ENCODE results near the gene EEF2KMT. TPM values are rescaled to one million over a fixed set of nuclear protein-coding genes. Genes with fewer than 3 reads are reported as not detected.

Gene EEF2KMT
- total and polyA plus RNA-seq, 2 donors (not counting 3 experiments of a cell fraction or from before 2014, with no cell fraction given): 13.9 to 15.5 TPM

DNA sequence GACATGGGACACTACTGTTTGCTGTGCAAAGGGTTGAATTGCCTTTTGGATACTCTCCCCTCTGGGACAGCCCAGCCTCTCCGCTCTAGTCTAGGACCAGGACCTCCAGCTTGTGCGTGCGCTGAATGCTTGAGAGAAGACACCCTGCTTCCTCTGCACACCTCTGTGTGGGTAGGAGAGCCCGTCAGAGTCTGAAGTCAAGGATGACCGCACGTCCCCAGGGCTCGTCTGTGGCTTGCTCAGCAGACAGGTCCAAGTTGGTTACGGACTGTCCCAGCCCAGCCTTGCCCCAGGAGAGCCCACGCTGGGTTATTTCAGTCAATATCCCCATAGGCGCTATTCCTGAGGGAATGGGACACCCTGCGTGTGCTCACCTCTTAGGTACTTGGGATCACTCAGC, 35.5 kb downstream of the EEF2KMT start:
- no peaks in the 10 kb centered on the region for H3K9me3 ChIP-seq (replicated peaks; ENCODE audit: control insufficient read depth, insufficient read depth, low read length)
- ChIA-PET POLR2A (no interaction called here), CTCF (no interaction called here)
- H4K20me1 ChIP-seq (replicated peaks; ENCODE audit: control insufficient read depth, extremely low read depth, insufficient read depth, low read length): no peaks in the 10 kb centered on the region
- H3K27ac ChIP-seq (ENCODE audit: insufficient read depth, low read depth, low read length): no peak overlapping the region
- BruUV-seq (replicated peaks): no TSS peak
- dilution Hi-C loops (cut with MboI; ENCODE audit: extremely low pct_ligation_motif_present, low sequenced_read_pairs): no loop called here
- no peak overlapping the region for H3K9ac ChIP-seq (replicated peaks; ENCODE audit: extremely low read depth, insufficient read depth, low read length)
- intact Hi-C loops (cut with micrococcal nuclease): no loop called here
- no peaks in the 10 kb centered on the region for H3K79me2 ChIP-seq (ENCODE audit: control insufficient read depth, insufficient read depth, low read length)
- TF ChIP-seq EZH2 (IDR thresholded peaks at IDR 0.05; ENCODE audit: borderline replicate concordance, low read depth, low read length, severe bottlenecking) (no peak), MYC (IDR thresholded peaks at IDR 0.05; ENCODE audit: low read depth, low read length) (no peak), JUN (IDR thresholded peaks at IDR 0.05; ENCODE audit: borderline replicate concordance, insufficient read depth, insufficient read length, low read depth) (no peak), POLR2AphosphoS5 (IDR thresholded peaks at IDR 0.05; ENCODE audit: insufficient read depth, low read depth, low read length) (no peak), GATA2 (IDR thresholded peaks at IDR 0.05; ENCODE audit: insufficient read depth, insufficient read length, low read depth, low read length) (no peak), POLR2A (IDR thresholded peaks at IDR 0.05; ENCODE audit: low read depth, low read length) (no peak), FOS (IDR thresholded peaks at IDR 0.05; ENCODE audit: borderline replicate concordance, insufficient read depth, low read length) (no peak)
- TF ChIP-seq, protein P1, sequence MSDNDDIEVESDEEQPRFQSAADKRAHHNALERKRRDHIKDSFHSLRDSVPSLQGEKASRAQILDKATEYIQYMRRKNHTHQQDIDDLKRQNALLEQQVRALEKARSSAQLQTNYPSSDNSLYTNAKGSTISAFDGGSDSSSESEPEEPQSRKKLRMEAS (IDR thresholded peaks at IDR 0.05; ENCODE audit: insufficient read depth, insufficient read length): no peak
- TF ChIP-seq, protein P2, sequence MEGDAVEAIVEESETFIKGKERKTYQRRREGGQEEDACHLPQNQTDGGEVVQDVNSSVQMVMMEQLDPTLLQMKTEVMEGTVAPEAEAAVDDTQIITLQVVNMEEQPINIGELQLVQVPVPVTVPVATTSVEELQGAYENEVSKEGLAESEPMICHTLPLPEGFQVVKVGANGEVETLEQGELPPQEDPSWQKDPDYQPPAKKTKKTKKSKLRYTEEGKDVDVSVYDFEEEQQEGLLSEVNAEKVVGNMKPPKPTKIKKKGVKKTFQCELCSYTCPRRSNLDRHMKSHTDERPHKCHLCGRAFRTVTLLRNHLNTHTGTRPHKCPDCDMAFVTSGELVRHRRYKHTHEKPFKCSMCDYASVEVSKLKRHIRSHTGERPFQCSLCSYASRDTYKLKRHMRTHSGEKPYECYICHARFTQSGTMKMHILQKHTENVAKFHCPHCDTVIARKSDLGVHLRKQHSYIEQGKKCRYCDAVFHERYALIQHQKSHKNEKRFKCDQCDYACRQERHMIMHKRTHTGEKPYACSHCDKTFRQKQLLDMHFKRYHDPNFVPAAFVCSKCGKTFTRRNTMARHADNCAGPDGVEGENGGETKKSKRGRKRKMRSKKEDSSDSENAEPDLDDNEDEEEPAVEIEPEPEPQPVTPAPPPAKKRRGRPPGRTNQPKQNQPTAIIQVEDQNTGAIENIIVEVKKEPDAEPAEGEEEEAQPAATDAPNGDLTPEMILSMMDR (IDR thresholded peaks at IDR 0.05; ENCODE audit: extremely low read depth in 1 of 2, insufficient read depth in 1 of 2, low read depth in 1 of 2, low read length in 2 of 2): no peak
- no peaks in the 10 kb centered on the region for H3K36me3 ChIP-seq (ENCODE audit: control insufficient read depth in 2 of 2, extremely low read depth in 1 of 2, insufficient read depth in 2 of 2, low read length in 2 of 2)
- no peak overlapping the region for H3K4me3 ChIP-seq (replicated peaks in 1 of 3; ENCODE audit: insufficient read depth in 1 of 3, low read depth in 1 of 3, low read length in 3 of 3)
- H3K4me2 ChIP-seq (ENCODE audit: insufficient read depth, low read length): no peak overlapping the region
- no peak overlapping the region for H2AFZ ChIP-seq (ENCODE audit: low read depth, low read length)
- H3K4me1 ChIP-seq (ENCODE audit: control insufficient read depth, extremely low read depth, insufficient read depth, low read length): no peaks in the 10 kb centered on the region
- DNase-seq (ENCODE audit: low read depth, low spot score) (no peak), FAIRE-seq (no peak)
- no peaks in the 10 kb centered on the region for H3K9me1 ChIP-seq (replicated peaks; ENCODE audit: control insufficient read depth, extremely low read depth, insufficient read depth, low read length)
- peaks cover 0 to 3% of the 10 kb centered on the region in 2 experiments for H3K27me3 ChIP-seq (ENCODE audit: control insufficient read depth in 2 of 2, insufficient read depth in 2 of 2, low read length in 2 of 2)

Data from endothelial cell of umbilical vein (primary cell).